ENCODE results near the gene NECTIN1.

Gene NECTIN1

DNA sequence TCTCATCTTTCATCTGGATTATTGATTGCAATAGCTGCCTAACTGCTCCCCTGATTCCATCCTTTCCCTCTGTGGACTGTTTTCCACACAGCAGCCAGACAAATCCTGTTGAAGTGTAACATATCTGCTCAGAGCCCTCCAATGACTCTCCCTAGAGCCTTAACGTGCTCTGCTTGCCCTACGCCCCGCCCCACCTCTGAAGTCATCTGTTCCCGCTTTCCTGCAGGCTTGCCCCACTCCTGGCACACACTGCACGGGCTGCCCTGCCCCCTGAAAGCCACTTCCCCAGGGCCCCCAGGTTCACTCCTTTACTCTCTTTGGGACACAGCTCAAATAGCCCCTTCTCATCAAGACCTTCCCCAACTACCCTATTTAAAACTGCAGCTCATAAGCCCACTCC lies 59.5 kb downstream of the NECTIN1 start:
- DNase-seq (ENCODE audit: low read depth): no peak
- no peak for TF ChIP-seq CTCF (conservative IDR thresholded peaks at IDR 0.05; ENCODE audit: control insufficient read depth, insufficient read depth, low read depth, low read length)
- no peak overlapping the region for H3K4me3 ChIP-seq (ENCODE audit: control insufficient read depth, low read depth, low read length)

DNA sequence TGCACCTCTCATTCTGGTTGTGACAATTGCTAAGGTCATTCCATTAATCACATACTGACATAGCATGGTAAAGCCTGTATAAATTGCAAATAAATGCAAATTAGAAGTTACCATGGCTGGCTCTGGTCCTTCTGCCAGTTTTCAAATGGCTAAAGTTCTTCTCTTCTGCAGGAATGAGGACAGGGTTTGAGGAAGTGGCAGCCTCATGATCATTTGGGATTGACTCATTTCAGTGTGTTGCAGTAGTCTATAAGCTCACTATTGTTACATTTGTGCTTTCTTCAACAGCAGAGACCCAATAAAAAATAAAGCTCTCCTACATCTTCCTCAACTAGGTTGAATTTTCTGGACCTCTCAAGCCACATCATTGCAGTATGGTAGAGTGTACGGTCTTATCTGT lies 60.3 kb downstream of the NECTIN1 start:
- no peak for TF ChIP-seq CTCF (conservative IDR thresholded peaks at IDR 0.05; ENCODE audit: control insufficient read depth, insufficient read depth, low read depth, low read length)
- H3K4me3 ChIP-seq (ENCODE audit: control insufficient read depth, low read depth, low read length): no peak overlapping the region
- DNase-seq (ENCODE audit: low read depth): no peak

GRCh38 chr11:119666463-119667131 lies 62.4 kb downstream of the NECTIN1 start:
- H3K4me3 ChIP-seq (ENCODE audit: control insufficient read depth, low read depth, low read length): no peak overlapping the region
- peak; percentile 75 for DNase-seq (ENCODE audit: low read depth)
- TF ChIP-seq CTCF (conservative IDR thresholded peaks at IDR 0.05; ENCODE audit: control insufficient read depth, insufficient read depth, low read depth, low read length): peak; percentile 95

- no peak for DNase-seq (ENCODE audit: low read depth)
- no peak for TF ChIP-seq CTCF (conservative IDR thresholded peaks at IDR 0.05; ENCODE audit: control insufficient read depth, insufficient read depth, low read depth, low read length)
- H3K4me3 ChIP-seq (ENCODE audit: control insufficient read depth, low read depth, low read length): no peak overlapping the region
These were observed 62.9 kb downstream of the NECTIN1 start for GRCh38 chr11:119666061-119666460.

GRCh38 chr11:119664701-119665420 lies 64.1 kb downstream of the NECTIN1 start:
- no peak for DNase-seq (ENCODE audit: low read depth)
- H3K4me3 ChIP-seq (ENCODE audit: control insufficient read depth, low read depth, low read length): no peak overlapping the region
- no peak for TF ChIP-seq CTCF (conservative IDR thresholded peaks at IDR 0.05; ENCODE audit: control insufficient read depth, insufficient read depth, low read depth, low read length)

- DNase-seq (ENCODE audit: low read depth): no peak
- no peak for TF ChIP-seq CTCF (conservative IDR thresholded peaks at IDR 0.05; ENCODE audit: control insufficient read depth, insufficient read depth, low read depth, low read length)
- no peak overlapping the region for H3K4me3 ChIP-seq (ENCODE audit: control insufficient read depth, low read depth, low read length)
These were observed 64.9 kb downstream of the NECTIN1 start for GRCh38 chr11:119664063-119664572.
